ENCODE results near the gene COL6A3. TPM values are rescaled to one million over a fixed set of nuclear protein-coding genes. Genes with fewer than 3 reads are reported as not detected.
A peak's percentile ranks its signal among the peaks of the same experiment; 100 is the strongest.

Gene COL6A3
- total RNA-seq, 1 experiment from 2014 or later: not detected

GRCh38 chr2:237297421-237298150 lies 116.4 kb downstream of the COL6A3 start:
- DNase-seq (ENCODE audit: low spot score): no peak

GRCh38 chr2:237296756-237297155 lies 117.2 kb downstream of the COL6A3 start:
- DNase-seq (ENCODE audit: low spot score): no peak

GRCh38 chr2:237295889-237296480 lies 118.0 kb downstream of the COL6A3 start:
- DNase-seq (ENCODE audit: low spot score): no peak

GRCh38 chr2:237294460-237294859 lies 119.5 kb downstream of the COL6A3 start:
- no peak for DNase-seq (ENCODE audit: low spot score)

- DNase-seq (ENCODE audit: low spot score): no peak
Measured at GRCh38 chr2:237293978-237294377, 120.0 kb downstream of the COL6A3 start.

GRCh38 chr2:237291138-237291792 lies 122.7 kb downstream of the COL6A3 start:
- peak; percentile 83 for DNase-seq (ENCODE audit: low spot score)

- DNase-seq (ENCODE audit: low spot score): no peak
Measured at GRCh38 chr2:237290261-237290660, 123.7 kb downstream of the COL6A3 start.

GRCh38 chr2:237289139-237289538 lies 124.8 kb downstream of the COL6A3 start:
- DNase-seq (ENCODE audit: low spot score): no peak

GRCh38 chr2:237287872-237288271 lies 126.1 kb downstream of the COL6A3 start:
- no peak for DNase-seq (ENCODE audit: low spot score)

GRCh38 chr2:237283131-237283928 lies 130.6 kb downstream of the COL6A3 start:
- DNase-seq (ENCODE audit: low spot score): no peak

- DNase-seq (ENCODE audit: low spot score): no peak
Measured at GRCh38 chr2:237282568-237283128, 131.3 kb downstream of the COL6A3 start.

- no peak for DNase-seq (ENCODE audit: low spot score)
Measured at GRCh38 chr2:237281836-237282306, 132.1 kb downstream of the COL6A3 start.

GRCh38 chr2:237280939-237281338 lies 133.0 kb downstream of the COL6A3 start:
- DNase-seq (ENCODE audit: low spot score): no peak

- no peak for DNase-seq (ENCODE audit: low spot score)
Measured at GRCh38 chr2:237280229-237280628, 133.7 kb downstream of the COL6A3 start.

- DNase-seq (ENCODE audit: low spot score): no peak
Measured at GRCh38 chr2:237279012-237279768, 134.8 kb downstream of the COL6A3 start.

- DNase-seq (ENCODE audit: low spot score): no peak
Measured at GRCh38 chr2:237278568-237278967, 135.4 kb downstream of the COL6A3 start.

GRCh38 chr2:237276716-237277490 lies 137.1 kb downstream of the COL6A3 start:
- DNase-seq (ENCODE audit: low spot score): no peak
